Spleen (tissue), 7 donors: ENCODE results near the gene TRPM2.

ENCODE experiments used
- CTCF ChIP-seq, 11 experiments: fragments of 200-600 bp in 7 of 11; fragments of 450-650 bp in 4 of 11; sonication (generic) in 4 of 11; IDR thresholded peaks in 8 of 11; conservative IDR thresholded peaks in 3 of 11; 1 replicate in 7 of 11; 2 replicates in 4 of 11; pipeline versions ENCODE4 v1.4.0 to v1.8.0; 2016 to 2021; ENCODE audit warnings: antibody characterized with exemption in 11 of 11, inconsistent platforms in 4 of 11, mild to moderate bottlenecking in 1 of 11
- POLR2A ChIP-seq, 3 donors: fragments of 450-650 bp; IDR thresholded peaks; one replicate each; pipeline ENCODE4 v1.5.1; 2017; ENCODE audit warnings: antibody characterized with exemption in 3 of 3, mild to moderate bottlenecking in 1 of 3
- POLR2AphosphoS5 ChIP-seq, 3 donors: sonication (generic); formaldehyde crosslinking; IDR thresholded peaks; one replicate each; pipeline ENCODE4 v1.5.1; 2017; ENCODE audit warnings: antibody characterized with exemption in 3 of 3
- donor health status: DM: no; HTN: no; CAD: no; lungs with moderate emphysema.
- donor health status: DM: no; HTN: no; CAD: no.
- donor health status: DM: no; HTN: no; CAD: no.

- TF ChIP-seq CTCF (IDR thresholded peaks at IDR 0.05 in 8 of 11, conservative IDR thresholded peaks at IDR 0.05 in 3 of 11) (no peak), POLR2AphosphoS5 (IDR thresholded peaks at IDR 0.05) (no peak), POLR2A (IDR thresholded peaks at IDR 0.05) (no peak)
Observed at GRCh38 chr21:44484498-44485253, 131.3 kb downstream of the TRPM2 start.
